A549 (cell line): ENCODE measurements around the gene ALDH4A1. TPM values are rescaled to one million over a fixed set of nuclear protein-coding genes. Genes with fewer than 3 reads are reported as not detected.

Source experiments
- ATAC-seq, 2 experiments: fragments of 200-7000 bp in 1 of 2; fragments of >200 bp in 1 of 2; cut with Nextera tagmentation in 1 of 2; cut with Tn5 transposase in 1 of 2; 3 replicates each; pipeline versions ENCODE4 v1.8.0 to v1.9.1; 2018 to 2020; ENCODE audit warnings: mild to moderate bottlenecking in 1 of 2, moderate library complexity in 1 of 2
- CTCF ChIA-PET: fragments of 300-600 bp; sonication (Branson Sonifier 250); formaldehyde crosslinking; extraction: SDS; loops from one replicate; lab custom pipeline; 2021; ENCODE audit warnings: antibody characterized with exemption, inconsistent platforms; lab: Yijun Ruan, JAX
- POLR2A ChIA-PET: fragments of 350-600 bp; formaldehyde crosslinking; extraction: SDS; loops from one replicate; lab custom pipeline; 2021; ENCODE audit warnings: antibody characterized with exemption, inconsistent platforms; lab: Yijun Ruan, JAX
- DNase-seq, 2 experiments: peaks; one replicate each; pipeline versions ENCODE4 v3.0.0 to v3.0.0-alpha.2; 2011 to 2016; ENCODE audit warnings: low read depth in 1 of 2, low spot score in 1 of 2
- FAIRE-seq: peaks from 2 replicates; lab custom pipeline; 2011; peaks lifted over from hg19 to GRCh38; lab: Jason Lieb, UNC
- H3K27ac ChIP-seq, 2 experiments: fragments of >200 bp; sonication (Bioruptor Twin); formaldehyde crosslinking; 3 replicates each; pipeline ENCODE4 v1.5.1; 2016 to 2017
- H3K4me1 ChIP-seq: fragments of >200 bp; sonication (Bioruptor Twin); formaldehyde crosslinking; 3 replicates; pipeline ENCODE4 v1.6.1; 2016
- H3K4me2 ChIP-seq: fragments of >200 bp; sonication (Bioruptor Twin); formaldehyde crosslinking; 3 replicates; pipeline ENCODE4 v1.6.1; 2016
- H3K4me3 ChIP-seq: fragments of >200 bp; sonication (Bioruptor Twin); formaldehyde crosslinking; 3 replicates; pipeline ENCODE4 v1.5.1; 2016
- H3K9me3 ChIP-seq: fragments of >200 bp; sonication (Bioruptor Twin); formaldehyde crosslinking; 3 replicates; pipeline ENCODE4 v1.6.1; 2016
- BHLHE40 ChIP-seq: IDR thresholded peaks from 2 replicates; pipeline ENCODE4 v1.6.1; 2012; ENCODE audit warnings: low read depth, low read length, inconsistent platforms
- CBX2 ChIP-seq: fragments of 200-600 bp; sonication (generic); IDR thresholded peaks from 2 replicates; pipeline ENCODE4 v1.6.1; 2016; ENCODE audit warnings: low read depth, mild to moderate bottlenecking, borderline replicate concordance
- CEBPB ChIP-seq, 2 experiments: fragments of >200 bp in 1 of 2; sonication (Bioruptor Twin) in 1 of 2; formaldehyde crosslinking in 1 of 2; IDR thresholded peaks; 2 replicates each; pipeline ENCODE4 v1.6.1; 2012 to 2016
- EHF ChIP-seq: fragments of 250-450 bp; sonication (Bioruptor Pico); IDR thresholded peaks from 2 replicates; pipeline ENCODE4 v1.5.0; 2020; ENCODE audit warnings: mild to moderate bottlenecking
- FOXS1 ChIP-seq: fragments of 250-450 bp; sonication (Bioruptor Pico); IDR thresholded peaks from 2 replicates; pipeline ENCODE4 v1.5.0; 2020; ENCODE audit warnings: mild to moderate bottlenecking, moderate library complexity
- GATA3 ChIP-seq: IDR thresholded peaks from 2 replicates; pipeline ENCODE4 v1.6.1; 2012; ENCODE audit warnings: borderline replicate concordance
- HEYL ChIP-seq: fragments of 250-450 bp; sonication (Bioruptor Pico); IDR thresholded peaks from 2 replicates; pipeline ENCODE4 v1.8.0; 2021; ENCODE audit warnings: mild to moderate bottlenecking, moderate library complexity
- HOXB13 ChIP-seq: fragments of 250-450 bp; sonication (Bioruptor Pico); IDR thresholded peaks from 2 replicates; pipeline ENCODE4 v1.5.0; 2020; ENCODE audit warnings: low read depth, mild to moderate bottlenecking, moderate library complexity
- KDM5A ChIP-seq: fragments of 200-600 bp; sonication (generic); IDR thresholded peaks from 2 replicates; pipeline ENCODE4 v1.6.1; 2016; ENCODE audit warnings: antibody characterized with exemption, mild to moderate bottlenecking
- MYC ChIP-seq: IDR thresholded peaks from 2 replicates; pipeline ENCODE4 v1.6.1; 2012; ENCODE audit warnings: mild to moderate bottlenecking, inconsistent platforms, low read length, improper control_type of control experiment, borderline replicate concordance
- NR3C1 ChIP-seq: fragments of >200 bp; sonication (Bioruptor Twin); formaldehyde crosslinking; IDR thresholded peaks from 3 replicates; pipeline ENCODE4 v1.6.1; 2017
- PHF8 ChIP-seq: fragments of 200-600 bp; sonication (generic); IDR thresholded peaks from 2 replicates; pipeline ENCODE4 v1.6.1; 2016; ENCODE audit warnings: low read depth, mild to moderate bottlenecking, antibody characterized with exemption, moderate library complexity, borderline replicate concordance
- POLR2A ChIP-seq: IDR thresholded peaks from 2 replicates; pipeline ENCODE4 v1.6.1; 2012; ENCODE audit warnings: mild to moderate bottlenecking, low read length
- RARB ChIP-seq: fragments of 250-450 bp; sonication (Bioruptor Pico); IDR thresholded peaks from 2 replicates; pipeline ENCODE4 v1.8.0; 2021; ENCODE audit warnings: mild to moderate bottlenecking, moderate library complexity
- RFX5 ChIP-seq: fragments of 450-650 bp; IDR thresholded peaks from 2 replicates; pipeline ENCODE4 v1.7.1; 2014; ENCODE audit warnings: antibody characterized with exemption, mild to moderate bottlenecking, moderate library complexity
- SREBF2 ChIP-seq: fragments of 450-650 bp; IDR thresholded peaks from 2 replicates; pipeline ENCODE4 v1.6.1; 2014; ENCODE audit warnings: mild to moderate bottlenecking, moderate library complexity
- TFCP2L1 ChIP-seq: fragments of 250-450 bp; sonication (Bioruptor Pico); IDR thresholded peaks from 2 replicates; pipeline ENCODE4 v1.5.0; 2021; ENCODE audit warnings: mild to moderate bottlenecking
- WGBS: methylation state at CpG from one replicate; pipeline ENCODE4 v1.1.6; 2017; ENCODE audit errors: missing lambda C conversion rate; 5-methylcytosine and 5-hydroxymethylcytosine counted together
- polyA plus RNA-seq, 4 experiments: library from polyadenylated mRNA; depleted of rRNA in 3 of 4; stranded (reverse); fragments of >200 nt; fragmentation: RNase III in 1 of 4; extraction: RNeasy Plus Mini Kit Qiagen cat#74134 plus additional on column Dnase treatment in 1 of 4; gene quantifications; 2 replicates in 3 of 4; 3 replicates in 1 of 4; pipeline ENCODE4 v1.2.3, GENCODE V29; 2011 to 2017
- TF ChIP-seq, protein P1 (sequence below): fragments of 450-650 bp; IDR thresholded peaks from 2 replicates; pipeline ENCODE4 v1.6.1; 2014; ENCODE audit warnings: antibody characterized with exemption
- TF ChIP-seq, protein P2 (sequence below): fragments of >200 bp; sonication (Bioruptor Twin); formaldehyde crosslinking; IDR thresholded peaks from 3 replicates; pipeline ENCODE4 v1.6.1; 2016
- TF ChIP-seq, protein P3 (sequence below): fragments of 200-600 bp; sonication (generic); IDR thresholded peaks from 2 replicates; pipeline ENCODE4 v1.6.1; 2016; ENCODE audit warnings: antibody characterized with exemption, mild to moderate bottlenecking, moderate library complexity
- TF ChIP-seq, protein P4 (sequence below): IDR thresholded peaks from 2 replicates; pipeline ENCODE4 v1.6.1; 2012; ENCODE audit warnings: low read depth, borderline replicate concordance
- TF ChIP-seq, protein P5 (sequence below): fragments of 250-450 bp; sonication (Bioruptor Pico); IDR thresholded peaks from 2 replicates; pipeline ENCODE4 v1.5.0; 2021; ENCODE audit warnings: mild to moderate bottlenecking, moderate library complexity, borderline replicate concordance
- TF ChIP-seq, protein P6 (sequence below): IDR thresholded peaks from 2 replicates; pipeline ENCODE4 v1.6.1; 2012
- TF ChIP-seq, protein P7 (sequence below): fragments of >200 bp; sonication (Bioruptor Twin); formaldehyde crosslinking; IDR thresholded peaks from 2 replicates; pipeline ENCODE4 v1.6.1; 2016

ALDH4A1 gene
- polyA plus RNA-seq, 2 of the 4 experiments (the other 2 are of a cell fraction) = 9.4 to 15.4 TPM

DNA sequence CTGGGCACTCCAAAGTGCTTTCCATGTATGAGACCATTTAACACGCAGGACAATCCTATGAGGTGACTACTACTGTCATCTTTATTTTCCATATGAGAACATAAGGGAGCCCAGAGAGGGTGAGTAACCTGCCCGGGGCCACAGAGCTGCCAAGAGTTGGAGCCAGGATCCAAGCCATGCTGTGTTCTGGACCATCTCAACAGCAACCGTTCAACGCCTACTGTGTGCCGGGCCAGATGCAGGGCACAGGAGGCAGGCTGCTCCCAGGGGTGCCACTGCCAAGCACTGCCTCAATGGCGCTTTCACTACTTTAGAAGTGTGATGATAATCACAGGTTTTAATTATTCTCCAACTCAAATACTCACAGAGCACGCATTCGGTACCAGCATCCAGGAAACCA is 3.8 kb downstream of the ALDH4A1 start:
- no peaks in the 10 kb centered on the region for H3K9me3 ChIP-seq
- no peak for FAIRE-seq
- H3K4me2 ChIP-seq = no peak overlapping the region
- H3K27ac ChIP-seq = no peak overlapping the region
- POLR2A ChIA-PET = no interaction called here
- DNase-seq = no peak
- TF ChIP-seq, protein P1, sequence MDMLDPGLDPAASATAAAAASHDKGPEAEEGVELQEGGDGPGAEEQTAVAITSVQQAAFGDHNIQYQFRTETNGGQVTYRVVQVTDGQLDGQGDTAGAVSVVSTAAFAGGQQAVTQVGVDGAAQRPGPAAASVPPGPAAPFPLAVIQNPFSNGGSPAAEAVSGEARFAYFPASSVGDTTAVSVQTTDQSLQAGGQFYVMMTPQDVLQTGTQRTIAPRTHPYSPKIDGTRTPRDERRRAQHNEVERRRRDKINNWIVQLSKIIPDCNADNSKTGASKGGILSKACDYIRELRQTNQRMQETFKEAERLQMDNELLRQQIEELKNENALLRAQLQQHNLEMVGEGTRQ = no peak
- TF ChIP-seq, protein P2, sequence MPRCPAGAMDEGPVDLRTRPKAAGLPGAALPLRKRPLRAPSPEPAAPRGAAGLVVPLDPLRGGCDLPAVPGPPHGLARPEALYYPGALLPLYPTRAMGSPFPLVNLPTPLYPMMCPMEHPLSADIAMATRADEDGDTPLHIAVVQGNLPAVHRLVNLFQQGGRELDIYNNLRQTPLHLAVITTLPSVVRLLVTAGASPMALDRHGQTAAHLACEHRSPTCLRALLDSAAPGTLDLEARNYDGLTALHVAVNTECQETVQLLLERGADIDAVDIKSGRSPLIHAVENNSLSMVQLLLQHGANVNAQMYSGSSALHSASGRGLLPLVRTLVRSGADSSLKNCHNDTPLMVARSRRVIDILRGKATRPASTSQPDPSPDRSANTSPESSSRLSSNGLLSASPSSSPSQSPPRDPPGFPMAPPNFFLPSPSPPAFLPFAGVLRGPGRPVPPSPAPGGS = no peak
- TF ChIP-seq NR3C1 (no peak), CBX2 (no peak), HEYL (no peak), RFX5 (no peak), GATA3 (no peak), FOXS1 (CRISPR knock-in tag) (no peak), MYC (no peak), EHF (CRISPR knock-in tag) (no peak)
- TF ChIP-seq, protein P3, sequence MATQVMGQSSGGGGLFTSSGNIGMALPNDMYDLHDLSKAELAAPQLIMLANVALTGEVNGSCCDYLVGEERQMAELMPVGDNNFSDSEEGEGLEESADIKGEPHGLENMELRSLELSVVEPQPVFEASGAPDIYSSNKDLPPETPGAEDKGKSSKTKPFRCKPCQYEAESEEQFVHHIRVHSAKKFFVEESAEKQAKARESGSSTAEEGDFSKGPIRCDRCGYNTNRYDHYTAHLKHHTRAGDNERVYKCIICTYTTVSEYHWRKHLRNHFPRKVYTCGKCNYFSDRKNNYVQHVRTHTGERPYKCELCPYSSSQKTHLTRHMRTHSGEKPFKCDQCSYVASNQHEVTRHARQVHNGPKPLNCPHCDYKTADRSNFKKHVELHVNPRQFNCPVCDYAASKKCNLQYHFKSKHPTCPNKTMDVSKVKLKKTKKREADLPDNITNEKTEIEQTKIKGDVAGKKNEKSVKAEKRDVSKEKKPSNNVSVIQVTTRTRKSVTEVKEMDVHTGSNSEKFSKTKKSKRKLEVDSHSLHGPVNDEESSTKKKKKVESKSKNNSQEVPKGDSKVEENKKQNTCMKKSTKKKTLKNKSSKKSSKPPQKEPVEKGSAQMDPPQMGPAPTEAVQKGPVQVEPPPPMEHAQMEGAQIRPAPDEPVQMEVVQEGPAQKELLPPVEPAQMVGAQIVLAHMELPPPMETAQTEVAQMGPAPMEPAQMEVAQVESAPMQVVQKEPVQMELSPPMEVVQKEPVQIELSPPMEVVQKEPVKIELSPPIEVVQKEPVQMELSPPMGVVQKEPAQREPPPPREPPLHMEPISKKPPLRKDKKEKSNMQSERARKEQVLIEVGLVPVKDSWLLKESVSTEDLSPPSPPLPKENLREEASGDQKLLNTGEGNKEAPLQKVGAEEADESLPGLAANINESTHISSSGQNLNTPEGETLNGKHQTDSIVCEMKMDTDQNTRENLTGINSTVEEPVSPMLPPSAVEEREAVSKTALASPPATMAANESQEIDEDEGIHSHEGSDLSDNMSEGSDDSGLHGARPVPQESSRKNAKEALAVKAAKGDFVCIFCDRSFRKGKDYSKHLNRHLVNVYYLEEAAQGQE = no peak
- TF ChIP-seq, protein P4, sequence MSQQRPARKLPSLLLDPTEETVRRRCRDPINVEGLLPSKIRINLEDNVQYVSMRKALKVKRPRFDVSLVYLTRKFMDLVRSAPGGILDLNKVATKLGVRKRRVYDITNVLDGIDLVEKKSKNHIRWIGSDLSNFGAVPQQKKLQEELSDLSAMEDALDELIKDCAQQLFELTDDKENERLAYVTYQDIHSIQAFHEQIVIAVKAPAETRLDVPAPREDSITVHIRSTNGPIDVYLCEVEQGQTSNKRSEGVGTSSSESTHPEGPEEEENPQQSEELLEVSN = no peak
- TF ChIP-seq, protein P5, sequence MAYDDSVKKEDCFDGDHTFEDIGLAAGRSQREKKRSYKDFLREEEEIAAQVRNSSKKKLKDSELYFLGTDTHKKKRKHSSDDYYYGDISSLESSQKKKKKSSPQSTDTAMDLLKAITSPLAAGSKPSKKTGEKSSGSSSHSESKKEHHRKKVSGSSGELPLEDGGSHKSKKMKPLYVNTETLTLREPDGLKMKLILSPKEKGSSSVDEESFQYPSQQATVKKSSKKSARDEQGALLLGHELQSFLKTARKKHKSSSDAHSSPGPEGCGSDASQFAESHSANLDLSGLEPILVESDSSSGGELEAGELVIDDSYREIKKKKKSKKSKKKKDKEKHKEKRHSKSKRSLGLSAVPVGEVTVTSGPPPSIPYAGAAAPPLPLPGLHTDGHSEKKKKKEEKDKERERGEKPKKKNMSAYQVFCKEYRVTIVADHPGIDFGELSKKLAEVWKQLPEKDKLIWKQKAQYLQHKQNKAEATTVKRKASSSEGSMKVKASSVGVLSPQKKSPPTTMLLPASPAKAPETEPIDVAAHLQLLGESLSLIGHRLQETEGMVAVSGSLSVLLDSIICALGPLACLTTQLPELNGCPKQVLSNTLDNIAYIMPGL (CRISPR knock-in tag) = no peak
- ATAC-seq = no peak
- CTCF ChIA-PET = interaction anchor here (0.6 to 2.0 kb wide), 2 partner anchors 15 to 806 kb away, joined by 3 to 11 read pairs; no protein-coding TSS in a partner anchor
- H3K4me1 ChIP-seq = peaks cover 15% of the 10 kb centered on the region
- WGBS = 95% methylated on average over 8 of the region's 8 CpGs
- no peak overlapping the region for H3K4me3 ChIP-seq

DNA sequence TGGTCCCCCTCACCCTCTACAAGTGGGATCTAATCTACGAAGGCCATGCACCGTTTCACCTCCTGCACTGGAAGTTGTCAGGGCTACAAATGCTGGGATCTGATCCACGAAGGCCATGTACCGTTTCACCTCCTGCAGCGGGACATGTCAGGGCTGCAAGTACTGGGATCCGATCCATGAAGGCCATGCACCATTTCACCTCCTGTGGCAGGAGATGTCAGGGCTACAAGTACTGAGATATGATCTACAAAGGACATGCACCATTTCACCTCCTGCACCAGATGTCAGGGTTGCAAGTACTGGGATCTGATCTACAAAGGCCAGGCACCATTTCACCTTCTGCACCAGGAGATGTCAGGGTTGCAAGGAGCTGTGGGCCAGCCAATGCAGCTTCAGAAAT is 7.0 kb downstream of the ALDH4A1 start:
- CTCF ChIA-PET = interaction anchor here (1.0 to 2.7 kb wide), 2 partner anchors 201 to 202 kb away, joined by 4 to 7 read pairs; no protein-coding TSS in a partner anchor
- Histone ChIP-seq H3K4me3 (no peak overlapping the region), H3K4me2 (no peak overlapping the region), H3K4me1 (no peaks in the 10 kb centered on the region), H3K27ac (no peak overlapping the region), H3K9me3 (no peaks in the 10 kb centered on the region)
- no peak for FAIRE-seq
- ATAC-seq = no peak
- no peak for DNase-seq
- 91% methylated on average over 6 of the region's 6 CpGs for WGBS
- POLR2A ChIA-PET = no interaction called here
- no peak for TF ChIP-seq RARB (CRISPR knock-in tag)
- TF ChIP-seq, protein P6, sequence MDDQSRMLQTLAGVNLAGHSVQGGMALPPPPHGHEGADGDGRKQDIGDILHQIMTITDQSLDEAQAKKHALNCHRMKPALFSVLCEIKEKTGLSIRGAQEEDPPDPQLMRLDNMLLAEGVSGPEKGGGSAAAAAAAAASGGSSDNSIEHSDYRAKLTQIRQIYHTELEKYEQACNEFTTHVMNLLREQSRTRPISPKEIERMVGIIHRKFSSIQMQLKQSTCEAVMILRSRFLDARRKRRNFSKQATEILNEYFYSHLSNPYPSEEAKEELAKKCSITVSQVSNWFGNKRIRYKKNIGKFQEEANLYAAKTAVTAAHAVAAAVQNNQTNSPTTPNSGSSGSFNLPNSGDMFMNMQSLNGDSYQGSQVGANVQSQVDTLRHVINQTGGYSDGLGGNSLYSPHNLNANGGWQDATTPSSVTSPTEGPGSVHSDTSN = no peak
- TF ChIP-seq, protein P7, sequence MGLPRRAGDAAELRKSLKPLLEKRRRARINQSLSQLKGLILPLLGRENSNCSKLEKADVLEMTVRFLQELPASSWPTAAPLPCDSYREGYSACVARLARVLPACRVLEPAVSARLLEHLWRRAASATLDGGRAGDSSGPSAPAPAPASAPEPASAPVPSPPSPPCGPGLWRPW = no peak
- no peak for TF ChIP-seq CEBPB (IDR thresholded peaks at IDR 0.05)
- TF ChIP-seq PHF8 = no peak
- TF ChIP-seq, protein P3 = no peak
- TF ChIP-seq POLR2A = no peak
- TF ChIP-seq BHLHE40 = no peak
- no peak for TF ChIP-seq TFCP2L1 (CRISPR knock-in tag)
- no peak for TF ChIP-seq HOXB13 (CRISPR knock-in tag)
- TF ChIP-seq KDM5A = no peak
- no peak for TF ChIP-seq SREBF2
- TF ChIP-seq EHF (CRISPR knock-in tag) = no peak
